GF-D8 (cell line): ENCODE data around the gene FAM107A.

ENCODE experiments used
- DNase-seq: peaks from one replicate; lab custom pipeline; 2025; lab: John Stamatoyannopoulos, UW

FAM107A gene

GRCh38 chr3:58577269-58577821, at the start of gene FAM107A:
FAM107A (minus strand) TSS chr3:58577391; CDS start chr3:58569860, 7,531 bp downstream.
- DNase-seq, result no peak

GRCh38 chr3:58625196-58625824, 48.1 kb upstream of the FAM107A start:
- no peak for DNase-seq

- no peak for DNase-seq
These were observed 47.4 kb upstream of the FAM107A start for GRCh38 chr3:58624550-58624949.

- DNase-seq, result no peak
These were observed 46.8 kb upstream of the FAM107A start for GRCh38 chr3:58623961-58624360.

- no peak for DNase-seq
These were observed 46.3 kb upstream of the FAM107A start for GRCh38 chr3:58623478-58623877.

- no peak for DNase-seq
These were observed 45.7 kb upstream of the FAM107A start for GRCh38 chr3:58622892-58623291.

GRCh38 chr3:58622436-58622835, 45.2 kb upstream of the FAM107A start:
- no peak for DNase-seq

- no peak for DNase-seq
These were observed 44.1 kb upstream of the FAM107A start for GRCh38 chr3:58621086-58621830.

GRCh38 chr3:58620421-58620820, 43.2 kb upstream of the FAM107A start:
- no peak for DNase-seq

GRCh38 chr3:58617338-58617761, 40.2 kb upstream of the FAM107A start:
- no peak for DNase-seq

GRCh38 chr3:58613236-58614132, 36.3 kb upstream of the FAM107A start:
- no peak for DNase-seq

GRCh38 chr3:58612830-58613229, 35.6 kb upstream of the FAM107A start:
- no peak for DNase-seq

- DNase-seq, result no peak
These were observed 32.8 kb upstream of the FAM107A start for GRCh38 chr3:58609990-58610389.

- DNase-seq, result no peak
These were observed 31.5 kb upstream of the FAM107A start for GRCh38 chr3:58608648-58609047.

- DNase-seq, result no peak
These were observed 30.6 kb upstream of the FAM107A start for GRCh38 chr3:58607816-58608215.

GRCh38 chr3:58606693-58607092, 29.5 kb upstream of the FAM107A start:
- no peak for DNase-seq

GRCh38 chr3:58604031-58604430, 26.8 kb upstream of the FAM107A start:
- DNase-seq, result no peak

- DNase-seq, result no peak
These were observed 26.4 kb upstream of the FAM107A start for GRCh38 chr3:58603606-58604005.

GRCh38 chr3:58597770-58598310, 20.6 kb upstream of the FAM107A start:
- DNase-seq, result no peak

GRCh38 chr3:58596834-58597518, 19.8 kb upstream of the FAM107A start:
- DNase-seq, result no peak

- no peak for DNase-seq
These were observed 16.9 kb upstream of the FAM107A start for GRCh38 chr3:58594117-58594516.
